ENCODE data around the gene IGSF8.

- TF ChIP-seq, protein P1, sequence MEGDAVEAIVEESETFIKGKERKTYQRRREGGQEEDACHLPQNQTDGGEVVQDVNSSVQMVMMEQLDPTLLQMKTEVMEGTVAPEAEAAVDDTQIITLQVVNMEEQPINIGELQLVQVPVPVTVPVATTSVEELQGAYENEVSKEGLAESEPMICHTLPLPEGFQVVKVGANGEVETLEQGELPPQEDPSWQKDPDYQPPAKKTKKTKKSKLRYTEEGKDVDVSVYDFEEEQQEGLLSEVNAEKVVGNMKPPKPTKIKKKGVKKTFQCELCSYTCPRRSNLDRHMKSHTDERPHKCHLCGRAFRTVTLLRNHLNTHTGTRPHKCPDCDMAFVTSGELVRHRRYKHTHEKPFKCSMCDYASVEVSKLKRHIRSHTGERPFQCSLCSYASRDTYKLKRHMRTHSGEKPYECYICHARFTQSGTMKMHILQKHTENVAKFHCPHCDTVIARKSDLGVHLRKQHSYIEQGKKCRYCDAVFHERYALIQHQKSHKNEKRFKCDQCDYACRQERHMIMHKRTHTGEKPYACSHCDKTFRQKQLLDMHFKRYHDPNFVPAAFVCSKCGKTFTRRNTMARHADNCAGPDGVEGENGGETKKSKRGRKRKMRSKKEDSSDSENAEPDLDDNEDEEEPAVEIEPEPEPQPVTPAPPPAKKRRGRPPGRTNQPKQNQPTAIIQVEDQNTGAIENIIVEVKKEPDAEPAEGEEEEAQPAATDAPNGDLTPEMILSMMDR (IDR thresholded peaks at IDR 0.05) = no peak
- TF ChIP-seq, protein P2, sequence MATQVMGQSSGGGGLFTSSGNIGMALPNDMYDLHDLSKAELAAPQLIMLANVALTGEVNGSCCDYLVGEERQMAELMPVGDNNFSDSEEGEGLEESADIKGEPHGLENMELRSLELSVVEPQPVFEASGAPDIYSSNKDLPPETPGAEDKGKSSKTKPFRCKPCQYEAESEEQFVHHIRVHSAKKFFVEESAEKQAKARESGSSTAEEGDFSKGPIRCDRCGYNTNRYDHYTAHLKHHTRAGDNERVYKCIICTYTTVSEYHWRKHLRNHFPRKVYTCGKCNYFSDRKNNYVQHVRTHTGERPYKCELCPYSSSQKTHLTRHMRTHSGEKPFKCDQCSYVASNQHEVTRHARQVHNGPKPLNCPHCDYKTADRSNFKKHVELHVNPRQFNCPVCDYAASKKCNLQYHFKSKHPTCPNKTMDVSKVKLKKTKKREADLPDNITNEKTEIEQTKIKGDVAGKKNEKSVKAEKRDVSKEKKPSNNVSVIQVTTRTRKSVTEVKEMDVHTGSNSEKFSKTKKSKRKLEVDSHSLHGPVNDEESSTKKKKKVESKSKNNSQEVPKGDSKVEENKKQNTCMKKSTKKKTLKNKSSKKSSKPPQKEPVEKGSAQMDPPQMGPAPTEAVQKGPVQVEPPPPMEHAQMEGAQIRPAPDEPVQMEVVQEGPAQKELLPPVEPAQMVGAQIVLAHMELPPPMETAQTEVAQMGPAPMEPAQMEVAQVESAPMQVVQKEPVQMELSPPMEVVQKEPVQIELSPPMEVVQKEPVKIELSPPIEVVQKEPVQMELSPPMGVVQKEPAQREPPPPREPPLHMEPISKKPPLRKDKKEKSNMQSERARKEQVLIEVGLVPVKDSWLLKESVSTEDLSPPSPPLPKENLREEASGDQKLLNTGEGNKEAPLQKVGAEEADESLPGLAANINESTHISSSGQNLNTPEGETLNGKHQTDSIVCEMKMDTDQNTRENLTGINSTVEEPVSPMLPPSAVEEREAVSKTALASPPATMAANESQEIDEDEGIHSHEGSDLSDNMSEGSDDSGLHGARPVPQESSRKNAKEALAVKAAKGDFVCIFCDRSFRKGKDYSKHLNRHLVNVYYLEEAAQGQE (IDR thresholded peaks at IDR 0.05; ENCODE audit: insufficient read depth in 1 of 2, low read depth in 2 of 2, low read length in 1 of 2) = no peak
Observed at GRCh38 chr1:160061369-160062229, 36.8 kb downstream of the IGSF8 start.
